ENCODE measurements around the gene KEL. TPM values are rescaled to one million over a fixed set of nuclear protein-coding genes. Genes with fewer than 3 reads are reported as not detected.
A peak's percentile ranks its signal among the peaks of the same experiment; 100 is the strongest.

Gene KEL, protein sequence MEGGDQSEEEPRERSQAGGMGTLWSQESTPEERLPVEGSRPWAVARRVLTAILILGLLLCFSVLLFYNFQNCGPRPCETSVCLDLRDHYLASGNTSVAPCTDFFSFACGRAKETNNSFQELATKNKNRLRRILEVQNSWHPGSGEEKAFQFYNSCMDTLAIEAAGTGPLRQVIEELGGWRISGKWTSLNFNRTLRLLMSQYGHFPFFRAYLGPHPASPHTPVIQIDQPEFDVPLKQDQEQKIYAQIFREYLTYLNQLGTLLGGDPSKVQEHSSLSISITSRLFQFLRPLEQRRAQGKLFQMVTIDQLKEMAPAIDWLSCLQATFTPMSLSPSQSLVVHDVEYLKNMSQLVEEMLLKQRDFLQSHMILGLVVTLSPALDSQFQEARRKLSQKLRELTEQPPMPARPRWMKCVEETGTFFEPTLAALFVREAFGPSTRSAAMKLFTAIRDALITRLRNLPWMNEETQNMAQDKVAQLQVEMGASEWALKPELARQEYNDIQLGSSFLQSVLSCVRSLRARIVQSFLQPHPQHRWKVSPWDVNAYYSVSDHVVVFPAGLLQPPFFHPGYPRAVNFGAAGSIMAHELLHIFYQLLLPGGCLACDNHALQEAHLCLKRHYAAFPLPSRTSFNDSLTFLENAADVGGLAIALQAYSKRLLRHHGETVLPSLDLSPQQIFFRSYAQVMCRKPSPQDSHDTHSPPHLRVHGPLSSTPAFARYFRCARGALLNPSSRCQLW
- 0.12 and 0.37 TPM in 2 replicates for total RNA-seq

DNA sequence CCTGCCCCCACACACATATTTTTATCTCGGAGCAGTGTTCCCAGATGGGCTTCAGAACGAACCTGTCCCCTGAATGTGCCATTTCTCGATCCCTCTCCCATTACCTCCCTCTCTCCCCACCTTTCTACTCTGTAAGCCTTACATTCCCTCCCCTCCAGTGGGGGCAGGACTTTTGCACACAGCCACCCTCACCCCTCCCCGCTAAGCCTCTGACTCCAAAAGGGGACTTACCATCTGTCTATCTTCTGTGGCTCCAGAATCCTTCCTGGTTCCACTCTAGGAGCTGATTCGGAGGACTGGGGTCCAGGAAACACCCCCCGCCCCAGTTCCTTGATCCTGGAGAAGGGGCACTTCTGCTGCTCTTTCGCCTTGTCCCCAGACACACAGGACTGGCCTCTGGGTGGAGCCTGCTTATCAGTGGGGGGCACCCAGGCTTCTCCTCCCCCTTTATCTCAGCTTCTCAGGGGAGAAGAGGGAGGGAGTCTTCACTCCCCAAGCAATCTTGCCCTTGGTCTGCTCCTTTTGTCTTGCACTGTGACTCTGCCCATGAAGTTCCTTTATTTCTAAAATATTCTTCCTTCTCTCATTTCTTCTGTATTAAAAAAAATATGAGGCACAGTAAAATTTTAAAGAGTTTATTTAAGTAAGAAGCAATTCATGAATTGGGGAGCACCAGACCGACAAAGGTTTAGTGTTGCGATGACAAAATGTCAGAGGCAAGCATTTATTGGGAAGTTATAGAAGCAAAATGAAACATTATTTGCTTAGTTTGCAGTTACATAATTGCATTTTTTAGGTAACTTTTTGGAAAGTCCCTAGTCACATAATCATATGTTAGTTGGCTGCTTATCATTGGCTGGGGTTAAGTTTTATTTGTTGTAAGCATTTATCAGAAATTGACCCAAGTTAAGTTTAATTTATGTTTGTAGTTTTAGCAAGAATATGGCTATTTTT is at the start of gene KEL:
TSS of gene KEL (minus strand) at position 391 of the 954 bp plus-strand sequence. CDS start at position 234, 157 bp downstream.
- no peak for DNase-seq
- Mint-ChIP-seq H3K27ac (no peak within 1 kb of the TSS), H3K4me3 (no peak within 1 kb of the TSS), H3K4me1 (no peaks in the 10 kb centered on the region), H3K9me3 (no peaks in the 10 kb centered on the region), H3K36me3 (ENCODE audit: low read depth) (no peaks in the 10 kb centered on the region), H3K27me3 (peaks cover 21% of the 10 kb centered on the region)
- intact Hi-C loops (cut with micrococcal nuclease) = no loop called here

DNA sequence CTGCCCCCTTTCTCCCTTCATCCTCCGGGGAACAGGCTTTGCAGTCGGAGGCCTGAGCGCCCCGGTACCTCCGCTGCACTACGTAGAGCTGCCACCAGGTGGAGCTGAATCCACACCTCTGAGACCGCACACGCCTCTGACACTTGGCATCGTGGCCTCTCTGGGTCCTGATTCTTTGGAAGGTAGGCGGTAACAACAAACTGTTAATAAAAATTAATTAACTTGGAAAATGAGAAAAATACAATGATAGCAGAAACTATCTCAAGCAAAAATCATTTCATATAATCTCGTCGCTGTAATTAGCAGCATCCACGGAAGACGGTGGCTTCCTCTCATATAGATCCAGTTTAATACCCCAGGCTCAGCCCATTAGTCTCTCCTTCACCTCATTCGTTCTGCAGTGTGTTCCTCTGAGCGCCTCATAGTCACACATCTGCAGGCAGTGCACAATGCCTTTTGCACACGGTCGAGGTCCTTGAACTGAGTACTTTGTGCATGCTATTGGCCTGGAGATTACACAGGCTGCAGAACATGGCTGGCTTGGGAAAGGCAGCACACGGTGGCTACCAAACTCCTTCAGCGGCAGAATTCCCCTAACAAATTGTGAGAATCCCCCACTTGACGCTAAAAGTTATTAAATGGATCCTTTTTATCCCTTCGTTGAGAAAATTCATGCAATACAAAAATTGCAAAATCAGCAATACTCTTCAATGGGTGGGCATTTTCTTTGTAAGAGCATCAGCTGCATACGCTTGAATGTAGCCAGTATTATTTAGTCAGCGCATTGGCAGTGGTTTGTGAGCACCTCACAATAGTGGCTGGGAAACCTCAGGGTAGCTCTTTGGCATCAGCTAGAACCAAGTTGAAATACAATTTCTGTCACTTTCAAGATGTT is 46.1 kb upstream of the KEL start:
- peaks cover 17% of the 10 kb centered on the region for H3K27me3 Mint-ChIP-seq
- DNase-seq = peak; percentile 94
- intact Hi-C loops (cut with micrococcal nuclease) = loop anchor here (1.0 to 10.0 kb wide), 3 partner anchors 207 to 706 kb away; no protein-coding TSS in a partner anchor
- no peak overlapping the region for H3K27ac Mint-ChIP-seq
- H3K9me3 Mint-ChIP-seq = no peaks in the 10 kb centered on the region
- H3K4me3 Mint-ChIP-seq = no peak overlapping the region
- H3K4me1 Mint-ChIP-seq = peaks cover 5% of the 10 kb centered on the region
- H3K36me3 Mint-ChIP-seq (ENCODE audit: low read depth) = no peaks in the 10 kb centered on the region

DNA sequence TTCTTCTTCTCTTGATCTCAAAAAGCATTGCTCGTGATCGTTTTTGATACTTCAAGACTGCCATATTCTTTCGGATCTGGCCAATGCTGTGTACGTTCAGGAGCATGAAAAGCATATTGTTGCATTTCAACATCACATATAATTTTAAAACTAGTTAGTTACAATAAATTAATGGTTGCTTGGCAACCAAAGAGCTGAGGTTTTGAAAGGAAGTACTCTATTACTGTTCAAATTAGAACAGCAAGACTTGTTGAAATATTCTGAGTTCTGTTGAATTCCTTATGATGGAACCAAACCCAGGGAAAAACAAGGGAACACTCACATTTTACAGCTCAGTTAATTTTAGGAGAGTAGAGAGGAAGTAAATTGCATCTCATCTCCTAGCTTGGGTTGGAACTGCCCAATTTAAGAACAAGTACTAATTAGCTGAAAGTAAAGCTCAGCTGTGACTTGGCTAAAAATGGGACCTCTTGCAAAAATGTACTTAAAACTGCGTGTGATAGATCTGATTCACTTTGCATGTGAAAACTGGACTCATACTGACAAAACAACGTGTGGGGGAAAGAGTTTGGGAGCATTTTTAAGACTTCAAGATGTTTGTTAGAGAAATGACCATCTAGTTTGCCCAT is 43.6 kb upstream of the KEL start:
- H3K27me3 Mint-ChIP-seq = peaks cover 15% of the 10 kb centered on the region
- no peaks in the 10 kb centered on the region for H3K9me3 Mint-ChIP-seq
- intact Hi-C loops (cut with micrococcal nuclease) = loop anchor here (5.0 to 10.0 kb wide), 2 partner anchors 299 to 703 kb away; no protein-coding TSS in a partner anchor
- no peaks in the 10 kb centered on the region for H3K36me3 Mint-ChIP-seq (ENCODE audit: low read depth)
- H3K4me3 Mint-ChIP-seq = no peak overlapping the region
- peaks cover 7% of the 10 kb centered on the region for H3K4me1 Mint-ChIP-seq
- H3K27ac Mint-ChIP-seq = no peak overlapping the region
- DNase-seq = no peak

DNA sequence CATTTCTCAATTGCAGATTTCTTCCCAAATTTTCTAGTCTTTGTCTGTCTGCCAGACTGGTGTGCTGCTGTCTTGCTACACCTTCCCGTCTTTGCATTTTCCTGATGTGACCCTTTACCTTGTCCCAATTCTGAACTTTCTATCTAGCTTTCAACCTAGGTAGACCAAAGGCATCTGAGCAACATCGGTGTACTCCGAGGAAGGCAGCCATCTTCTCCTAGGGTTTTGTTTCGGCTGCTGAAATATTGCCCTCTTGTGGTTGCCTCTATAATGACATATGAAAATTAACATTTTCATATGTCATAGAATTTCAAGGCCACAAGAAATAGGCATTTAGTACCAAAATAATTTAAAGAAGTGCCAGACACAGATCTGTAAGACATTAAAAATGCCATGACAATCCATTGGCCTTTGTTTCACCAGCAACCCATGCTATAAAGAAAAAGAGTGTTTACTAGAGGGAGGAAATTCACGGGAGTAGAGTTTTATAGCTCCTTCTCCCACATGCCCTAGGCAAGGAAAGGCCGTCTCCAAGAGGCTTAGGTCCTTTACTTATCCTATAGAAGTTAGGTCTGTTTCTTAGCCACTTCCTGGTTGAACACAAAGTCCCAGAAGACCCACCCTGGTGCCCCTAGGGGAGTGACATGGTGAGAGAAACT is 41.4 kb upstream of the KEL start:
- Mint-ChIP-seq H3K4me3 (peak overlapping the region; percentile 75), H3K36me3 (ENCODE audit: low read depth) (no peaks in the 10 kb centered on the region), H3K27ac (peak overlapping the region; percentile 59), H3K4me1 (peaks cover 7% of the 10 kb centered on the region), H3K9me3 (no peaks in the 10 kb centered on the region), H3K27me3 (peaks cover 16% of the 10 kb centered on the region)
- DNase-seq = peak; percentile 81
- intact Hi-C loops (cut with micrococcal nuclease) = loop anchor here (1.0 to 10.0 kb wide), 8 partner anchors 123 to 486 kb away; partner anchors contain the start of gene EPHB6

DNA sequence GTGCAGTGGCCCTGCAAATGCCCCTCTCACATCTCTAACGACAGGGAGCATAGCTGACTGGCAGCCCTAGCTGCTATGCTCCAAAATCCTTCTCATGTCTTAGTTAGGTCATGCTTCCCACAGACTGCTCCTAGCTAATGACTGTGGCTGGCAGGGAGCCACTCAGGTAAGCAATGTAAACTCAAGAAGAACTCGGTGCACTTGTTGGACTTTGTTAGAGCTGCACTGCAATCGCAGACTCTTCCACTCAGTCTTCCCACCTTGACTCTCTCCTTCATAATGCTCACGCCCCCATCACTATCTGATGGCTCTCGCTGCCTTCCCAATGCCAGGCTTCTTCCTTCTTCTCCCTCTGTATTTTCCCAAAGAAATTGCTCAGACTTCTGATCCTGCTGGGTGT is 40.7 kb upstream of the KEL start:
- H3K36me3 Mint-ChIP-seq (ENCODE audit: low read depth) = no peaks in the 10 kb centered on the region
- H3K4me1 Mint-ChIP-seq = peaks cover 5% of the 10 kb centered on the region
- H3K27me3 Mint-ChIP-seq = peaks cover 14% of the 10 kb centered on the region
- H3K9me3 Mint-ChIP-seq = no peaks in the 10 kb centered on the region
- no peak overlapping the region for H3K27ac Mint-ChIP-seq
- DNase-seq = no peak
- intact Hi-C loops (cut with micrococcal nuclease) = loop anchor here (1.0 to 10.0 kb wide), 8 partner anchors 122 to 486 kb away; partner anchors contain the start of gene EPHB6
- peak overlapping the region; percentile 75 for H3K4me3 Mint-ChIP-seq

DNA sequence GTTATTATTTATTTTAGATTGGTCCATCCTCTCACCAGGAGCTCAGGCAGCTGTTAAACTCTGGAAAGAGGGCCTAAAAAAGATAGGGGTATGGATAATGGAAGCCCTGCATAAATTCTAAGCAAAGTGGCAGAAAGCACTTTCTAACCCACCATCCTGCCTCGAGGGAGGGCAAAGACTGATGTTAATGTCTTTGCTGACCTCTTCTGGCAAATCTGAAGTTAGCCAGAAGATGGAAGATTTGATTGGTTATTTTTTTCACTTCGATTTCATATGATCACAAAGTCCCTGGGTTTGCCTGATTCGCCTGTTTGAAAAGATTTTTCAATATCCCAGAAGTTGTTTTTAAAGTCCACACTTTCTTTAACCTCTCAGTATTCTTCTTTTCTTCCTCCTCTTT is 39.9 kb upstream of the KEL start:
- no peak for DNase-seq
- intact Hi-C loops (cut with micrococcal nuclease) = loop anchor here (2.0 to 10.0 kb wide), 7 partner anchors 121 to 485 kb away; partner anchors contain the start of gene EPHB6

DNA sequence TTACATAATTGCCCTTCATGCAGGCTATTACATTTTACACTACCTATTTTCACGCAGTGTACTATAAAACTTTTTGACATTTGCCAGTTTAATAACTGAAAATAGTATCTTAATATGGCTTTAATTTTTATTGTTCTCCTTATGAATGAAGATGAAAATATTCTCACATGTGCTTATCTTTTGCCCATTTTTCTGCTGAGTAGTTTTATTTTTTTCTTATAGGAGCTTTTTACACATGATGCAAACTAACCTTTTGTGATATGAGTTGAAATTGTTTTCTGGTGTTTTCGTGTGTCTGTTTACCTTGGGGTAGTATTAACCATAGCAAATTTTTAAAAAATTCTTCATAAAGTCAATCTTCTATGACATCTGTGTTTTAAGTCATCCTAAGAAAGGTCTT is 38.5 kb upstream of the KEL start:
- H3K4me3 Mint-ChIP-seq = no peak overlapping the region
- H3K36me3 Mint-ChIP-seq (ENCODE audit: low read depth) = no peaks in the 10 kb centered on the region
- no peaks in the 10 kb centered on the region for H3K9me3 Mint-ChIP-seq
- H3K27ac Mint-ChIP-seq = no peak overlapping the region
- intact Hi-C loops (cut with micrococcal nuclease) = loop anchor here (5.0 to 10.0 kb wide), 3 partner anchors 304 to 483 kb away; no protein-coding TSS in a partner anchor
- DNase-seq = no peak
- peaks cover 10% of the 10 kb centered on the region for H3K27me3 Mint-ChIP-seq
- H3K4me1 Mint-ChIP-seq = peaks cover 4% of the 10 kb centered on the region

More for the DNA sequence above, 39.9 kb upstream of the KEL start:
- Mint-ChIP-seq H3K36me3 (ENCODE audit: low read depth) (no peaks in the 10 kb centered on the region), H3K4me1 (peaks cover 4% of the 10 kb centered on the region), H3K9me3 (no peaks in the 10 kb centered on the region), H3K4me3 (no peak overlapping the region), H3K27me3 (peaks cover 13% of the 10 kb centered on the region), H3K27ac (no peak overlapping the region)

DNA sequence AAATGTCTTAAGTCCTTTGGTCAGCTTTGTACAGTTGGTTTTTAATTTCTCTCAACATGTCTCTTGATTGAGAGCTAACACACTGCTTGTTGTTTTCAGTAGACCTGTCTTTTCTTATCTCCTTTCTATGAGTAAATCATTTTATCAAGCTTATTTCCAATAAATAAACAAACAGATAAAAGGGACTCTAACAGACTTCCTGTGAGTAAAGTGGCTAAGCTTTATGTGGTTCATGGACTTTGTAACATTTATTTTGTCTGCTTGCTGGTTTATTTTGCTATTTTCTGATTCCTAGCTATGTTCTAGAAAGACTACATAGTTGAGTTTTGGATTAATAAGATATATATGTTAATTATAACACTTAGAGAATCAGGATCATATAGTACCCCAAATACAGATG is 37.6 kb upstream of the KEL start:
- no peaks in the 10 kb centered on the region for H3K36me3 Mint-ChIP-seq (ENCODE audit: low read depth)
- no peak overlapping the region for H3K4me3 Mint-ChIP-seq
- H3K27ac Mint-ChIP-seq = no peak overlapping the region
- no peaks in the 10 kb centered on the region for H3K9me3 Mint-ChIP-seq
- H3K4me1 Mint-ChIP-seq = peaks cover 4% of the 10 kb centered on the region
- intact Hi-C loops (cut with micrococcal nuclease) = loop anchor here (5.0 to 10.0 kb wide), 3 partner anchors 305 to 482 kb away; no protein-coding TSS in a partner anchor
- no peak for DNase-seq
- H3K27me3 Mint-ChIP-seq = peaks cover 14% of the 10 kb centered on the region

DNA sequence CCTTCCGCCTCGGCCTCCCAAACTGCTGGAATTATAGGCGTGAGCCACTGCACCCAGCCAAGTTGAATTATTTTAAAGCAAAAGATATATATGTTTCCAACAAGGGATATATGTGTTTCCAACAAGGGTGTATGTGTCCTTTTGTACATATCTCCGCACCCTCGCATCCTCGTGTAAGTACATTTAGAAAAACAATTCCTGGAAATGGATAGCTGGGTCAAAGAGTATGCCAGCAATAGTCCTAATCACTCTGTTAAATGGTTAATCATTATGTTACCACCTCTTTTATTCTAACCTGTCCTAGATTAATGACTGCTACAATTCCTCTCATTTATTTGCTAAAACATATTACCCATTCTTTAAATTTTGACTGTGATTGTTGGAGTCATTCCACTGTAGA is 36.8 kb upstream of the KEL start:
- no peaks in the 10 kb centered on the region for H3K36me3 Mint-ChIP-seq (ENCODE audit: low read depth)
- H3K27me3 Mint-ChIP-seq = peaks cover 15% of the 10 kb centered on the region
- H3K4me3 Mint-ChIP-seq = no peak overlapping the region
- no peaks in the 10 kb centered on the region for H3K9me3 Mint-ChIP-seq
- intact Hi-C loops (cut with micrococcal nuclease) = no loop called here
- no peak overlapping the region for H3K27ac Mint-ChIP-seq
- H3K4me1 Mint-ChIP-seq = peaks cover 4% of the 10 kb centered on the region
- no peak for DNase-seq

DNA sequence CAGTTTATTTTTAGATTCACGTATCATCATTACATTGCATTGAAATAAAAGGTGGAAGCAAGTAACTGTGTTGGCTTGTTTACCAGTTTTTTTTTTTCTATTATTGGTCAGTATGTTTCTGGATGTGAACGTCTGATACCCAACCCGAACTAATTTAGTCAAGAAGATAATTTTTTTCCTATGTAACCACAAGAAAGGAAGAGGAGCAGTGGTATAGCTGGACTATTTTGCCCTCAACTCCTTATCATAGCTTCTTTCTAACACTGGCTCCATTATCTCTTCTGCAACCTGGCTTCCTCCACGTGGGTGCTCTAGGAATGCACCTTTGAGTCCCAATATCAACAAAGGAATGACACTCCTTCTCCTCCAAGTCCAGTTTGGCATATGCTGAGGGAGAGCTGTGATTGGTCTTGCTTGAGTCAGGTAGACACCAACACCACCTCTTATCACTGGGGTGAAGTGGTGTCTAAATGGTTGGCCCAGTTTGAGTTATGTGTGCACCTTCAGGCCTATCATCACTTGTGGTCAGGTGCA is 35.4 kb upstream of the KEL start:
- intact Hi-C loops (cut with micrococcal nuclease) = no loop called here
- Mint-ChIP-seq H3K4me3 (no peak overlapping the region), H3K4me1 (no peaks in the 10 kb centered on the region), H3K27ac (no peak overlapping the region), H3K27me3 (peaks cover 21% of the 10 kb centered on the region), H3K9me3 (no peaks in the 10 kb centered on the region), H3K36me3 (ENCODE audit: low read depth) (no peaks in the 10 kb centered on the region)
- no peak for DNase-seq

DNA sequence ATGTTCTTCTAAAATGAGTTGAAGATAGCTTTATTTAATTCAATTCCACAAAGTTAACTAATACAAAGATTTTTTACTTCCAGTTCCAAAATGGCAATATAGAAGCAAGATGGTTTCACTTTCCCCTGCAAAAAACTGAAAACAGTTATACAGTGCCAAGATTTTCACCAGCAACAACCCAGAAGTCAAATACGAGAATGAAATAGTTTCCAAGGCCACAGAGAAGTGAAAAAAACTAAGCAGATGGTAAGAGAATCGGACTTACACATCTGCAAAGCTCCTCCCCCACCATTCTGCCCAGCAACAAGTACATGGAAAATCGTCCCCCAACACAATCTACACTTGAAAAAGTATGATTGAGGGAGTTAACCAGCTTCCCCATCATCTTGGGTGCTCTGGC is 30.3 kb upstream of the KEL start:
- no peak overlapping the region for H3K27ac Mint-ChIP-seq
- peaks cover 29% of the 10 kb centered on the region for H3K27me3 Mint-ChIP-seq
- no peaks in the 10 kb centered on the region for H3K9me3 Mint-ChIP-seq
- no peaks in the 10 kb centered on the region for H3K4me1 Mint-ChIP-seq
- DNase-seq = no peak
- H3K4me3 Mint-ChIP-seq = no peak overlapping the region
- no peaks in the 10 kb centered on the region for H3K36me3 Mint-ChIP-seq (ENCODE audit: low read depth)
- intact Hi-C loops (cut with micrococcal nuclease) = no loop called here
